Measurements from ENCODE around the gene STAC. TPM values are rescaled to one million over a fixed set of nuclear protein-coding genes. Genes with fewer than 3 reads are reported as not detected.
"Not testable (repeated sequence)": the region's sequence is repeated elsewhere in the genome, so short reads cannot be mapped to it uniquely, and the experiment has no call there.

STAC gene
- polyA plus RNA-seq, 10 donors, result 18.7 to 56.1 (median 34.9) TPM

- DNase-seq, result no peak
These were observed 194.9 kb downstream of the STAC start for GRCh38 chr3:36575241-36575640.

DNA sequence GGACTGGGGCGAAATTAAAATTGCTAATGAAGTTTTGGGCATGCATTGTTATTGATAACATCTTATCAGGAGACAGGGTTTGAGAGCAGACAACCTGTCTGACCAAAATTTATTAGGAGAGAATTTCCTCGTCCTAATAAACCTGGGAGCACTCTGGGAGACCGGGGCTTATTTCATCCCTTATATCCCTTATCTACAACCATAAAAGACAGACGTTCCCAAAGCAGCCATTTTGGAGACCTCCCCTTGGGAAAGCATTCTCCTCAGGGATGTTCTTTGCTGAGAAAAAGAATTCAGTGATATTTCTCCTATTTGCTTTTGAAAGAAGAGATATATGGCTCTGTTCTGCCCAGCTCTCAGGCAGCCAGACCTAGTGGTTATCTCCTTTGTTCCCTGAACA, 198.1 kb downstream of the STAC start:
- DNase-seq, result not testable (repeated sequence)

DNA sequence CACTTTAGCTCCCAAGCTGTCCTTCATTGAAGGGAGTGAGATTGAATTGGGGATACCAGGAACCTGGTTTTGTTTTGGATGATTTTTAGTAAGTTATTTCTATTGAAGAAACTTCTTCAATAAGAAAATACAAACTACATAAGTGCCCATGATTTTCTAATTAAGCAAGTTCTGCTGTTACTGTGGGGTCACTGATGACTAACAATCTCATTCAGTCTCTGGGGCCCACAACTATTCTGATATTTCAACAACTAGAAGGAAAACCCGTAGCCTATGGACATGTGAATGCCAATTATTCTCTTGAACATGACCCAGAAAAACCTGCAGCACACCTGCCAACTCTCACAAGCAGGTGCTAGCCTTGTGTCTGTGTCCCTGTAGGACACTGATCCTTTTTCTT, 199.4 kb downstream of the STAC start:
- DNase-seq, result no peak

GRCh38 chr3:36580716-36581115, 200.4 kb downstream of the STAC start:
- DNase-seq, result peak; percentile 19 to 46 (median 44)

DNA sequence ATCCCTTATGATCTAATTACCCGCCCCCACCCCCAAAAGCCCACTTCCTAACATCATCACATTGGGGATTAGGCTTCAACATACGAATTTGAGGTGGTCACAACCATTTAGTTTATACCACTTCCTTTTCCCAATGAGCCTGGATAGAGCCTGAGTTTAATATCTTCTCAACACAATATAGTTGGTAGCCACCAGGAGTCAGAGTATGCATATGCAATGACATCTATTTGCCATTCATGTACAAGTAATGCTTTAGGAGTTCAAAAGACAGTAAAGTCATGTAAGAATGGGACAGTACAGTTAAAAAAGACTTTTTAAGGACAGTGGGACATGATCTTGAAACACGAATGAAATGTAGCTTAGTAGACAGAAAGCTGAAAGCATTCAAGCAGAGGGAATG, 211.7 kb downstream of the STAC start:
- DNase-seq, result no peak

DNA sequence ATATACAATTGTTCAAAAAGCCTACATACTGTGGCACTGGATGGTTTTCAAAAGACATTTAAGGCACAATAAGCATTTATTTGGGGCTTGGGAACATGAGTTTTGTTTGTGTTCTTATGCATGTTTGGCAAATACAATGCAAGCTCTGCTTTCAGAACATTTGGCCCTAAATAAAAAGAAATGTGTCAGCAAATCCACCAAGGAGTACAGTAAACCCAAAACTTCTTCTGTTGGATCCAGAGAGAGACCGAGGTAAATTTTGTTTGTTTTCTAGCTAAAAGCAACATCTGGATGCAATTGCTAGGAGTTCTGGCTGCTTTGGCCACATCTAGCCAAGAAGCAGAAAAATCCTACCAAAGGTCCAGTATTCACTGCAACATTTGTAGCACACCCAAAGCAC, 215.2 kb downstream of the STAC start:
- DNase-seq, result peak; percentile 21 to 66 (median 42)

- no peak for DNase-seq
These were observed 216.1 kb downstream of the STAC start for GRCh38 chr3:36596419-36596818.

DNA sequence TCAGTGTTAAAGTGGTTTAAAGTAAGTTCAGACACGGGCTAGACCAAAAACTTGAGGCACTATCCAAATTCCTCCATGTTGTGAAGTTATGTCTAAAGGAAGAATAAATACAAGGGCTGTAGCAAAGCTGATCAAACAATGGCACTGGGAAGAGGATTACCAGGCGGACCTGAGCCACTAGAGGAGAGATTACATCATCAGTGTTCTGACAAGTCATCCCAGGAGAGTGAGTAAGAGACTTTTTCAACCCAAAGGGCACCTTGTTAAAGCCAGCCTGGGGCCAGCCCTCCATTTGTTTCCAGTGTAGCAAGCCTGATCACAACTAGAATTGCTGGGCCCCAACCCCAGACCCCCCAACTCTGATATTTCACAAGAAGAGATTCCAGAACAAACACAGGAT, 217.1 kb downstream of the STAC start:
- DNase-seq, result no peak
